Endothelial cell of umbilical vein (primary cell): ENCODE measurements around the gene PTPRQ. TPM values are rescaled to one million over a fixed set of nuclear protein-coding genes. Genes with fewer than 3 reads are reported as not detected.

Experiments
- BruUV-seq: library from RNA; stranded (reverse); fragments of 400-500 nt; replicated peaks from 2 replicates; lab custom pipeline; 2021; lab: Mats Ljungman, UMichigan
- CTCF ChIA-PET: fragments of 300-600, 350-600 bp; sonication (Branson Sonifier 250); formaldehyde crosslinking; loops from one replicate; lab custom pipeline; 2021; ENCODE audit warnings: antibody characterized with exemption, inconsistent platforms; lab: Charles Lee
- POLR2A ChIA-PET: fragments of 300-600, 350-600 bp; sonication (Branson Sonifier 250); formaldehyde crosslinking; loops from one replicate; lab custom pipeline; 2021; ENCODE audit warnings: antibody characterized with exemption, inconsistent platforms; lab: Charles Lee
- DNase-seq: peaks from one replicate; pipeline ENCODE4 v3.0.0-alpha.2; 2011; ENCODE audit warnings: low read depth, low spot score
- FAIRE-seq: peaks from 2 replicates; lab custom pipeline; 2011; peaks lifted over from hg19 to GRCh38; lab: Jason Lieb, UNC
- H2AFZ ChIP-seq: 2 replicates; pipeline ENCODE4 v1.6.0; 2012; ENCODE audit warnings: low read depth, low read length, control low read depth, inconsistent platforms
- H3K27ac ChIP-seq: 2 replicates; pipeline ENCODE4 v1.5.1; 2011; ENCODE audit warnings: low read depth, mild to moderate bottlenecking, control low read depth, low read length, moderate library complexity; ENCODE audit not compliant: insufficient read depth
- H3K27me3 ChIP-seq, 2 experiments: 2 replicates each; pipeline versions ENCODE4 v1.6.0 to v1.6.1; 2011; ENCODE audit warnings: low read length in 2 of 2, mixed read lengths in 1 of 2; ENCODE audit not compliant: control insufficient read depth in 2 of 2, insufficient read depth in 2 of 2
- H3K36me3 ChIP-seq, 2 experiments: 2 replicates in 1 of 2; 3 replicates in 1 of 2; pipeline ENCODE4 v1.5.1; 2011; ENCODE audit warnings: low read length in 2 of 2, mild to moderate bottlenecking in 1 of 2, moderate library complexity in 1 of 2; ENCODE audit not compliant: control insufficient read depth in 2 of 2, insufficient read depth in 2 of 2; ENCODE audit errors: extremely low read depth in 1 of 2
- H3K4me1 ChIP-seq: 3 replicates; pipeline ENCODE4 v1.5.1; 2011; ENCODE audit warnings: mild to moderate bottlenecking, low read length; ENCODE audit not compliant: control insufficient read depth, insufficient read depth; ENCODE audit errors: extremely low read depth
- H3K4me2 ChIP-seq: 2 replicates; pipeline ENCODE4 v1.6.1; 2011; ENCODE audit warnings: low read length, control low read depth, mixed read lengths; ENCODE audit not compliant: insufficient read depth
- H3K4me3 ChIP-seq, 3 experiments: fragments of 200-600 bp in 1 of 3; sonication (generic), shearing (Covaris generic) in 1 of 3; replicated peaks in 1 of 3; 2 replicates each; pipeline ENCODE4 v1.5.1; 2011 to 2016; ENCODE audit warnings: control low read depth in 3 of 3, low read length in 3 of 3, mild to moderate bottlenecking in 2 of 3, inconsistent platforms in 1 of 3, low read depth in 1 of 3, moderate library complexity in 1 of 3; ENCODE audit not compliant: insufficient read depth in 1 of 3
- H3K79me2 ChIP-seq: 2 replicates; pipeline ENCODE4 v1.6.0; 2012; ENCODE audit warnings: low read length, inconsistent platforms; ENCODE audit not compliant: control insufficient read depth, insufficient read depth
- H3K9ac ChIP-seq: replicated peaks from 2 replicates; pipeline ENCODE3; 2011; ENCODE audit warnings: low read length, control low read depth; ENCODE audit not compliant: insufficient read depth; ENCODE audit errors: extremely low read depth
- H3K9me1 ChIP-seq: replicated peaks from 3 replicates; pipeline ENCODE4 v1.6.0; 2011; ENCODE audit warnings: mild to moderate bottlenecking, low read length; ENCODE audit not compliant: control insufficient read depth, insufficient read depth; ENCODE audit errors: extremely low read depth
- H3K9me3 ChIP-seq: replicated peaks from 2 replicates; pipeline ENCODE4 v1.5.1; 2012; ENCODE audit warnings: low read length, inconsistent platforms; ENCODE audit not compliant: control insufficient read depth, insufficient read depth
- H4K20me1 ChIP-seq: replicated peaks from 2 replicates; pipeline ENCODE3; 2011; ENCODE audit warnings: mild to moderate bottlenecking, low read length; ENCODE audit not compliant: control insufficient read depth, insufficient read depth; ENCODE audit errors: extremely low read depth
- EZH2 ChIP-seq: IDR thresholded peaks from 2 replicates; pipeline ENCODE4 v1.6.1; 2012; ENCODE audit warnings: borderline replicate concordance, low read depth, mild to moderate bottlenecking, moderate library complexity, low read length, inconsistent platforms; ENCODE audit not compliant: severe bottlenecking
- FOS ChIP-seq: IDR thresholded peaks from 2 replicates; pipeline ENCODE4 v1.6.1; 2011; ENCODE audit warnings: mild to moderate bottlenecking, low read length, moderate library complexity, borderline replicate concordance; ENCODE audit not compliant: insufficient read depth
- GATA2 ChIP-seq: IDR thresholded peaks from 2 replicates; pipeline ENCODE4 v1.7.0; 2011; ENCODE audit warnings: low read depth, mild to moderate bottlenecking, moderate library complexity, mixed read lengths, low read length; ENCODE audit not compliant: insufficient read length, insufficient read depth
- JUN ChIP-seq: IDR thresholded peaks from 2 replicates; pipeline ENCODE4 v1.6.1; 2011; ENCODE audit warnings: borderline replicate concordance, low read depth; ENCODE audit not compliant: insufficient read length, insufficient read depth
- MYC ChIP-seq: IDR thresholded peaks from one replicate; pipeline ENCODE4 v1.6.1; 2011; ENCODE audit warnings: mild to moderate bottlenecking, low read depth, low read length
- POLR2A ChIP-seq: IDR thresholded peaks from 2 replicates; pipeline ENCODE4 v1.6.1; 2012; ENCODE audit warnings: low read depth, mild to moderate bottlenecking, control low read depth, low read length
- POLR2AphosphoS5 ChIP-seq: IDR thresholded peaks from 2 replicates; pipeline ENCODE4 v1.6.1; 2012; ENCODE audit warnings: low read depth, mild to moderate bottlenecking, control low read depth, low read length, moderate library complexity; ENCODE audit not compliant: insufficient read depth
- dilution Hi-C: fragments of 300-500 bp; cut with MboI; formaldehyde crosslinking; loops from one replicate; pipeline ENCODE4 v1.15.0; 2019; ENCODE audit warnings: low sequenced_read_pairs; ENCODE audit not compliant: extremely low pct_ligation_motif_present
- intact Hi-C: fragments of 100-400 bp; cut with micrococcal nuclease; formaldehyde crosslinking; loops from one replicate; pipeline ENCODE4 v1.10.0; 2022
- polyA plus RNA-seq, 4 experiments: library from polyadenylated mRNA; depleted of rRNA in 3 of 4; stranded (reverse) in 3 of 4; unstranded in 1 of 4; fragments of >200 nt; gene quantifications; 2 replicates each; pipeline versions ENCODE4 v1.2.1 to v1.2.3, GENCODE V29; 2011 to 2012; ENCODE audit warnings: missing spikeins in 1 of 4
- total RNA-seq: library from RNA; stranded (reverse); gene quantifications from 2 replicates; pipeline ENCODE4 v1.2.3, GENCODE V29; 2021
- TF ChIP-seq, protein P1 (sequence below): IDR thresholded peaks from 2 replicates; pipeline ENCODE4 v1.6.1; 2011; ENCODE audit not compliant: insufficient read depth, insufficient read length
- TF ChIP-seq, protein P2 (sequence below), 2 donors: IDR thresholded peaks; 1 replicate in 1 of 2; 2 replicates in 1 of 2; pipeline ENCODE4 v1.5.1; 2011; ENCODE audit warnings: low read length in 2 of 2, mild to moderate bottlenecking in 2 of 2, moderate library complexity in 2 of 2, control low read depth in 1 of 2, inconsistent platforms in 1 of 2, low read depth in 1 of 2; ENCODE audit not compliant: insufficient read depth in 1 of 2; ENCODE audit errors: extremely low read depth in 1 of 2

PTPRQ gene
- total and polyA plus RNA-seq, 2 donors (not counting 3 experiments of a cell fraction or from before 2014, with no cell fraction given): not detected

DNA sequence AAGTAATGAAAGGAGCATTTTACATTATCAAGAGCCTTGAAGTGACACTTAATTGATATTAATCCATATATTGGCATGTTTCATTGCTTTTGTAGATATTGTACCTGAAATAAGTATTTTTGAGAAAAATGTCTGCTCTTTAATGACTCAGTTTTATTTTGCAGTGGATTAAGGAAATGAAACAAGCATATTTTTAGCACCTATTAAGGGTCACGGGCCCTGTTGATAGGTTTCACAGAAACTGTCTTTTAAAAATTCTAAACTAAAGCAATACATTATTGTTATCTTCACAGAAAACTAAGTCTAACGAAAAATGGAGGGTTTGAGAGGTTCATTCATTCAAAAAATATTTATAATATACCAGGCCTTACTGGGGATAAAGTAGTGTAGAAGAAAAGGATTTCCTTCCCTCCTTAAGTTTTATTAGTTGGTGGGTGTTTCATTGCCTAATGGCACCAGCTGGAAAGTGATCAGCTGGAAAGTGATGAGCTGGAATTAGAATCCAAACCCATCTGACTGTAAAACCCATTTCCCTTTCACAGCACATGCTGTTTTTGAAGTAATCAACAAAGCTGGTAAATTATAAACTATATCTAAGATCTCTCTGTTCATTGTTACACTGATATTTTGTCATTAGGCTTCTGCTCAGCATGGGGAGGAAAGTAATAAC is 54.2 kb downstream of the PTPRQ start:
- Histone ChIP-seq H3K9me3 (no peaks in the 10 kb centered on the region), H3K79me2 (no peaks in the 10 kb centered on the region), H2AFZ (no peak overlapping the region), H3K9me1 (no peaks in the 10 kb centered on the region), H3K27me3 (no peaks in the 10 kb centered on the region), H3K4me3 (no peak overlapping the region), H3K36me3 (no peaks in the 10 kb centered on the region), H4K20me1 (no peaks in the 10 kb centered on the region), H3K4me2 (no peak overlapping the region), H3K27ac (no peak overlapping the region), H3K4me1 (no peaks in the 10 kb centered on the region), H3K9ac (no peak overlapping the region)
- intact Hi-C loops: no loop called here
- DNase-seq: no peak
- FAIRE-seq: no peak
- ChIA-PET CTCF (no interaction called here), POLR2A (no interaction called here)
- no TSS peak for BruUV-seq
- dilution Hi-C loops: no loop called here
- no peak for TF ChIP-seq FOS
- TF ChIP-seq, protein P1, sequence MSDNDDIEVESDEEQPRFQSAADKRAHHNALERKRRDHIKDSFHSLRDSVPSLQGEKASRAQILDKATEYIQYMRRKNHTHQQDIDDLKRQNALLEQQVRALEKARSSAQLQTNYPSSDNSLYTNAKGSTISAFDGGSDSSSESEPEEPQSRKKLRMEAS: no peak
- no peak for TF ChIP-seq GATA2
- TF ChIP-seq MYC: no peak
- TF ChIP-seq POLR2A: no peak
- TF ChIP-seq EZH2: no peak
- no peak for TF ChIP-seq JUN
- TF ChIP-seq, protein P2, sequence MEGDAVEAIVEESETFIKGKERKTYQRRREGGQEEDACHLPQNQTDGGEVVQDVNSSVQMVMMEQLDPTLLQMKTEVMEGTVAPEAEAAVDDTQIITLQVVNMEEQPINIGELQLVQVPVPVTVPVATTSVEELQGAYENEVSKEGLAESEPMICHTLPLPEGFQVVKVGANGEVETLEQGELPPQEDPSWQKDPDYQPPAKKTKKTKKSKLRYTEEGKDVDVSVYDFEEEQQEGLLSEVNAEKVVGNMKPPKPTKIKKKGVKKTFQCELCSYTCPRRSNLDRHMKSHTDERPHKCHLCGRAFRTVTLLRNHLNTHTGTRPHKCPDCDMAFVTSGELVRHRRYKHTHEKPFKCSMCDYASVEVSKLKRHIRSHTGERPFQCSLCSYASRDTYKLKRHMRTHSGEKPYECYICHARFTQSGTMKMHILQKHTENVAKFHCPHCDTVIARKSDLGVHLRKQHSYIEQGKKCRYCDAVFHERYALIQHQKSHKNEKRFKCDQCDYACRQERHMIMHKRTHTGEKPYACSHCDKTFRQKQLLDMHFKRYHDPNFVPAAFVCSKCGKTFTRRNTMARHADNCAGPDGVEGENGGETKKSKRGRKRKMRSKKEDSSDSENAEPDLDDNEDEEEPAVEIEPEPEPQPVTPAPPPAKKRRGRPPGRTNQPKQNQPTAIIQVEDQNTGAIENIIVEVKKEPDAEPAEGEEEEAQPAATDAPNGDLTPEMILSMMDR (IDR thresholded peaks at IDR 0.05; ENCODE audit: extremely low read depth in 1 of 2, insufficient read depth in 1 of 2, low read depth in 1 of 2, low read length in 2 of 2): no peak
- TF ChIP-seq POLR2AphosphoS5: no peak
